NCI-H82 (cell line): ENCODE results near the gene SERAC1.
A peak's percentile ranks its signal among the peaks of the same experiment; 100 is the strongest.

ENCODE experiments used
- DNase-seq: peaks from one replicate; lab custom pipeline; 2025; lab: John Stamatoyannopoulos, UW

Gene SERAC1

GRCh38 chr6:158077676-158078075 lies 90.4 kb downstream of the SERAC1 start:
- no peak for DNase-seq

DNA sequence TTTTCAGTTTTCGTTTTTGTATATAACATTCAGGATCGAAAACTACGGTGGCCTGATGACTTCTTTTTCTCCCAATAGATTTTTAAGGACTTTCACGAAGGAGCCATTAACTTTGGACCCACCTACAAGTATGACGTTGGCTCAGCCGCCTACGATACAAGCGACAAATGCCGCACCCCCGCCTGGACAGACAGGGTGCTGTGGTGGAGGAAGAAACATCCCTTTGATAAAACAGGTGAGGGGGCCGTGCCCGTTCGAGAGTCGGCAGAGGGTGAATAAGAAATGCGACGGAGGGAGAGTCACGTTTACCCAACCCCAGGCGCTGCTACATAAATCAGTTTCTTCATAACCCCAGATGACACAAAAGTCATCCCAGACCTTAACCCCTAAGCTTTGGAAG lies 91.5 kb downstream of the SERAC1 start:
- no peak for DNase-seq

DNA sequence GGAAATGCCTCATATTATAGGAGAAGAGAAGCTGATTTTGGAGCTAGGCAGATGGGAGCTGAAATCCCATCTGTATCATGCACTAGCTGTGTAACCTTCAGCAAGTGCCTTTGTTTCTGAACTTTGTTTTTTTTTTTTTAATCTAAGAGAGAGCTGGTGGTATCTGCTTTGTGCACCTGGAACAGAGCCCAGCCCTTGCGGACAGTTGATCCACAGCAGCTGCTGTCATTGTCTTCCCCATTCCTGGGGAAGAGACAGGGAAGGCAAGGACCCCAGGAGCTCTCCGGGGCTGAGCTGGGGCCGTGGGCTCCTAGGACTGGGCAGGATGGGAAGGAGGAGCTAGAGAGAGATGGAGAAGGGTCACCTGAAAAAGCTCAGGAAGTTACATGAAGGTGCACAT lies 94.3 kb downstream of the SERAC1 start:
- DNase-seq = peak; percentile 62

DNA sequence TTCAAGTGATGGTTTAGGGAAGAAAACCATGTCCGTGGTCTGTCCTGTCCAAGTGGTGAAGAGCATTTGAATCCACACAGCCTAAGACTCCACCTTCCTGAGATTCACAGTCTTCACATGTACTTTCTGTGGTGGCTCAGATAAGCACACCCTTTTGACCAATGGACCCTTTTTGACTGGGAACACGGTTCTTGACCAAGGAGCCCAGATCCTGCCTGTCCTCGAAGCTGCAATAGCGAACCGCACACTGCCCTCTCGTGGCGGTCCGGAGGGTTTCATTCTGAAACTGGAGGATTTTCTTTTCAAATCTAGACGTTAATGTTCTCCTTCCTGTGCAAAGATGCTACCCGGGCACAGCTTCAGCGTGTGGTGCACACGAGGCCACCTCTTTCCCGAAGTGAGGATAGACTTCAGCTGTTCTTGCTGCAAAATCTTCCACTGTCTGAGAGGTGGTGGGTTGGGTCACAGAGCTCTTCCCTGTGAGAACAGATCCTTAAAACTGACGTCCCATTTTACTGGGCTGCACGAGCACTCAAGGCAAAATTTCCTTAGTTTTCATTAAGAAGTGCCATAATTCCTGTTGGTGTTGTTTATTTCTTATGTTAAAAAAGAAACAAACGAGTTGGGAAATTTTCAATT lies 95.9 kb downstream of the SERAC1 start:
- peak; percentile 82 for DNase-seq

- no peak for DNase-seq
Measured at GRCh38 chr6:158071121-158072082, 96.7 kb downstream of the SERAC1 start.

- DNase-seq = no peak
Measured at GRCh38 chr6:158070513-158070912, 97.5 kb downstream of the SERAC1 start.

GRCh38 chr6:158069800-158070195 lies 98.3 kb downstream of the SERAC1 start:
- no peak for DNase-seq

- DNase-seq = no peak
Measured at GRCh38 chr6:158068893-158069799, 98.9 kb downstream of the SERAC1 start.

- DNase-seq = no peak
Measured at GRCh38 chr6:158068156-158068892, 99.7 kb downstream of the SERAC1 start.

- no peak for DNase-seq
Measured at GRCh38 chr6:158067436-158068015, 100.5 kb downstream of the SERAC1 start.

DNA sequence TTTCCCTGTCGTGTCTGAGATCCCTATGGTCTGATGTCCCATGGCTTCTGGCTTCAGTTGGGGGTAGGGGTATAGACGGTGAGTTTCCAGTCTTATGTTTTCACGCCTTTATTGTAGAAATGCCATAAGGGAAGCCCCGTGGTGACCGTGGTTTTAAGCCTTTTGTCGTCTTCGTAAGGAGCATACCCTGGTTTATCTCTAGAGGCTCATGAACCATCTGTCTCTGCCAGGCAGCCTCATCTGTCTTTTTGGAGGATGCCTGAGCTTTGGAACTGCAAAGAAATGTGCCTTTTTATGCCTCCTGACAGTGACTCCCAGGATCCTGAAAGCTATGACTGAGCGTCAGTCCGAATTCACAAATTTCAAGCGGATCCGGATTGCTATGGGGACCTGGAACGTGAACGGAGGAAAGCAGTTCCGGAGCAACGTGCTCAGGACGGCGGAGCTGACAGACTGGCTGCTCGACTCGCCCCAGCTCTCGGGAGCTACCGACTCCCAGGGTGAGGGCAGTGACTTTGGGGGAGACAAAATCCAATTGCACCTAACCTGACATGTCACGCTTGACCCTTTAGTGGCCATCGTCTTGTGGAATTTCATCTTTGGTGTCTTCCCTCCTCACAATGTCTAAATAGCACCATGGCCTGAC lies 101.8 kb downstream of the SERAC1 start:
- peak; percentile 23 for DNase-seq

DNA sequence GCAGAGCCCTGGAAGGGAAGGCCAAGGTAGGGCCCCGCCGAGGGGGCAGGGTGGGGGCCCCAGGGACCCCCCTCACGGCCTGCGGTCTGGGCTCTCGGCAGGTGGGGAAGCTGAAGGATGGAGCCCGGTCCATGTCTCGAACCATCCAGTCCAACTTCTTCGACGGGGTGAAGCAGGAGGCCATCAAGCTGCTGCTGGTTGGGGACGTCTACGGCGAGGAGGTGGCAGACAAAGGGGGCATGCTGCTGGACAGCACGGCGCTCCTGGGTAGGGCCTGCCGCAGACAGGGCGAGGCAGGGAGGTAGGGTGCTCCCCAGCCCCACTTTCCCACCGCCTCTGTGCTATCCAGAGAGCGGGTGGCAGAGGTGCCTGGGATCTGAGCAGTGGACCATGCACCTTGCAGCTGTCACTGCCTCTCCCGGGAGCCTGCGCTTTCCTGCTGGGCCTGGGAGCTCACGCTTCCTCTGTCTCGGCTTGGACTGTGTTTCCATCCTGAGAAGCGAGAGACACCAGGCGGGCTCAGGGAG lies 103.3 kb downstream of the SERAC1 start:
- DNase-seq = no peak

DNA sequence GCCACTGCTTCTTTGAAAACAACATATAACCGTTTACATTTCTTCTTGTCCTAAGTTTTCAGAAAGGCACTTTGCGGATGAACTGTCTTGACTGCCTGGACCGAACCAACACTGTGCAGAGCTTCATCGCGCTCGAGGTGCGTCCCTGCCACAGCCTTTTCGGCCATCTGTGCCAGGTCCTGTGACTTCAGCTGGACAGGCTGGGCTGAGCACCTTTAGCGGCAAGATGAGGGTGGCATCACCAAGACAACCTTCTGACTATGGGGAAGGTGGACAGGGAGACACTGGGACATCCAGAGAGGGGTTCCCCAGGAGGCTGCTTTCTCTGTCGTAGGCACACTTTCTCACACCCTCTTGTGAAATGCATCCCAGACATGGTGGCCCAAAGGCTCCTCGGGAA lies 104.3 kb downstream of the SERAC1 start:
- DNase-seq = no peak

DNA sequence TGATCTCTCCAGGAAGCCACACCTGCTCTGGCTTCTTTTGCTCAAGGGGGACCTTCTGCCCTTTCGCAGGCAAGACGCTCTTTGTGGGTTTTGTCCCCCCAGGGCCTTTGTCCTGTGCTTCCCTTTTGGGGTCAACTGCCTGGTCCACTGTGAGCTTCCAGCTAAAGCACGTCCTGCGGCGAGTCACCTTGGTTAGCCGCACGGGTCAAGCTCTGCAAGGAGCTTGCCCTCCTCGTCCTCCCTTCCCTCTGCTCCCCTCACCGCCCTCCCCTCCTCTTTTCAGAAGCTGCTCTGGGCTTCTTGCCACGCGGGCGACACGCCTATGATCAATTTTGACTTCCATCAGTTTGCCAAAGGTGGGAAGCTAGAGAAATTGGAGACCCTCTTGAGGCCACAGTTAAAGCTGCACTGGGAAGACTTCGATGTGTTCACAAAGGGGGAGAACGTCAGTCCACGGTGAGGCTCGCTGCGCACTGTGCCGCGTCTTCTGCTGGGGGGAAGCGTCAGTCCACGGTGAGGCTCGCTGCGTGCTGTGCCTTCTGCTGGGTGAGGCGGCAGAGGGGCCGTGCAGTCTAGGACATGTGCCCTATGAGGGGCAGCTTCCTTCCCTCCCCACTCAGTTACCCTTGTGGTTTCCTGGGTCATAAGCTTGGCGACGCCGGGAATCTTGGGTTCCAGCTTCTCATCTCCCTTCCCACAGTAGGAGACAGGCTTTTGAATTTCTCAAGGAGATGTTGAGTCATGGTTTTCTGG lies 106.2 kb downstream of the SERAC1 start:
- no peak for DNase-seq

DNA sequence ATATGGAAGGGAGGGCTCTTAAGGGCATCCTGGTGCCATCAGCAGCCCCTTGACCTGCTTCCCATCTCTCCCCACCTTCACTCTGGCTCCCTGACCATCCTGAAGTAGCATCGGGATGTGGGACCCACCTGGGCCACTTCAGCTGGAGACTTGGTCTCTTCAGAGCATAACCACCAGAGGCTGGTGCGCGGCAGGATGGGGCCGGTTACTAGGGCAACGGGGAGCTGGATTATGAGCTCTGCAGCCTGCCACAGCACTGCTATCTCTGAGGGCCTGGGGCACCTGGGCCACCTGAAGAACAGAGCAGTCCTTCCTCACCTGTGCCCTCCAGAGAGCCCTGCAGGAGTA lies 106.7 kb downstream of the SERAC1 start:
- DNase-seq = no peak

- DNase-seq = no peak
Measured at GRCh38 chr6:158060455-158061360, 107.4 kb downstream of the SERAC1 start.
